ENCODE data around the gene ZFYVE28. TPM values are rescaled to one million over a fixed set of nuclear protein-coding genes. Genes with fewer than 3 reads are reported as not detected.

The ZFYVE28 gene
- total and polyA plus RNA-seq, 8 donors: 4.9 to 88.8 (median 7.3) TPM

- Histone ChIP-seq H3K9me3 (no peaks in the 10 kb centered on the region), H3K4me3 (no peak overlapping the region), H3K27ac (no peak overlapping the region), H3K4me1 (peaks cover 0 to 23% (median 16%) of the 10 kb centered on the region in 4 donors), H3K27me3 (peaks cover 0 to 11% (median 0%) of the 10 kb centered on the region in 3 donors), H3K36me3 (no peaks in the 10 kb centered on the region)
- TF ChIP-seq EP300 (IDR thresholded peaks at IDR 0.05) (no peak), POLR2AphosphoS5 (IDR thresholded peaks at IDR 0.05) (no peak), POLR2A (IDR thresholded peaks at IDR 0.05) (no peak)
- TF ChIP-seq, protein P1, sequence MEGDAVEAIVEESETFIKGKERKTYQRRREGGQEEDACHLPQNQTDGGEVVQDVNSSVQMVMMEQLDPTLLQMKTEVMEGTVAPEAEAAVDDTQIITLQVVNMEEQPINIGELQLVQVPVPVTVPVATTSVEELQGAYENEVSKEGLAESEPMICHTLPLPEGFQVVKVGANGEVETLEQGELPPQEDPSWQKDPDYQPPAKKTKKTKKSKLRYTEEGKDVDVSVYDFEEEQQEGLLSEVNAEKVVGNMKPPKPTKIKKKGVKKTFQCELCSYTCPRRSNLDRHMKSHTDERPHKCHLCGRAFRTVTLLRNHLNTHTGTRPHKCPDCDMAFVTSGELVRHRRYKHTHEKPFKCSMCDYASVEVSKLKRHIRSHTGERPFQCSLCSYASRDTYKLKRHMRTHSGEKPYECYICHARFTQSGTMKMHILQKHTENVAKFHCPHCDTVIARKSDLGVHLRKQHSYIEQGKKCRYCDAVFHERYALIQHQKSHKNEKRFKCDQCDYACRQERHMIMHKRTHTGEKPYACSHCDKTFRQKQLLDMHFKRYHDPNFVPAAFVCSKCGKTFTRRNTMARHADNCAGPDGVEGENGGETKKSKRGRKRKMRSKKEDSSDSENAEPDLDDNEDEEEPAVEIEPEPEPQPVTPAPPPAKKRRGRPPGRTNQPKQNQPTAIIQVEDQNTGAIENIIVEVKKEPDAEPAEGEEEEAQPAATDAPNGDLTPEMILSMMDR (IDR thresholded peaks at IDR 0.05): no peak
- DNase-seq: no peak
- intact Hi-C loops (cut with DNase I; ENCODE audit: low total_unique reads): no loop called here
- 93 to 96% (median 94%) methylated on average over 13 to 17 of the region's 17 CpGs for WGBS, 5 donors
Measured at GRCh38 chr4:2394528-2394927, 23.9 kb downstream of the ZFYVE28 start.

DNA sequence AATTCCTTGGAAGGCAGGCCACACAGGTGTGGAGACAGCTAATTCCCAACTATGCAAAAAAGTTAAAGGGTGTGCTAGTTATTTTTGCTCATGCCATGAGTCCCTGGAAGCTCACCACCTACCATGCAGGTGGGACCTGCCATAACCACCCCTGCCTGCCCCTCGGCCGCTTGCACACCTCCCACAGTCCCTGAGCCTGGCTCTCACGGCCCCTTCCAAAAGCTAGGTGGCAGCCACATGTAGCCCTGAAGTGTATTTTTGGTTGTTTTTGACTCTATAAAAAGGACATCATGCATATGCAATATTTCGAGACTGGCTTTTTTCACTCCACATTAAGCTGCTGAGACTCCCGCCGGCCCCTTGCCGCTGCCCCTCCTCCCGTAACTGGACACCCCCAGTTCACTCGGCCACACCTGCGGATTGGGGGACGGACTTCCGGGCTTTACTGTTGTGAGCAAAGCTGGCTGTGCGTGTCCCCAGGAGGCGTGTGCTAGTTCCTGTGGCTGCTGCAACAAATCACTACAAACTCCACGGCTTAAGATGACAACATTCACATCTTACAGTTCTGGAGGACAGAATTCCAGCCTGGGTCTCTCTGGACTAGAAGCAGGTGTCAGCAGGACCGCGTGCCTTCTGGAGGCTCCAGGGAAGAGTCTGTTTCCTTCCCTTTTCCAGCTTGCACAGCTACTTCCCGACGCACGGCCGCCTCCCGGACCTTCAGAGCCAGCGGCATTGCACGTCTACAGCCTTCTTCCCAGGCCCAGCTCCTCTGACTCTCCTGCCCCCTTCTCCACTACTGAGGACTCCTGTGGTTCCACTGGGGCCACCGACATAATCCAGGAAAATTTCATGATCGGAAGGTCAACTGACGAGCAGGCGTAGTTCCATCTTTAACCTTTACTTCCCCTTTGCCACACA lies 24.8 kb downstream of the ZFYVE28 start:
- intact Hi-C loops (cut with DNase I; ENCODE audit: low total_unique reads): no loop called here
- Histone ChIP-seq H3K27ac (no peak overlapping the region), H3K4me1 (peaks cover 0 to 23% (median 19%) of the 10 kb centered on the region in 4 donors), H3K36me3 (no peaks in the 10 kb centered on the region), H3K27me3 (peaks cover 0 to 17% (median 0%) of the 10 kb centered on the region in 3 donors), H3K4me3 (peak overlapping the region; percentile 11 to 35 (median 19)), H3K9me3 (no peaks in the 10 kb centered on the region)
- 18 to 27% (median 22%) methylated on average over 28 of the region's 28 CpGs for WGBS, 5 donors
- DNase-seq: peak; percentile 49 to 87
- TF ChIP-seq EP300 (IDR thresholded peaks at IDR 0.05): no peak
- TF ChIP-seq POLR2A (IDR thresholded peaks at IDR 0.05): no peak
- no peak for TF ChIP-seq POLR2AphosphoS5 (IDR thresholded peaks at IDR 0.05)
- TF ChIP-seq, protein P1 (IDR thresholded peaks at IDR 0.05): peak in 1 of 7 experiments; percentile 22

- WGBS, 5 donors: 57 to 71% (median 67%) methylated on average over 20 of the region's 20 CpGs
- no peaks in the 10 kb centered on the region for H3K36me3 ChIP-seq
- no peaks in the 10 kb centered on the region for H3K9me3 ChIP-seq
- no peak overlapping the region for H3K27ac ChIP-seq
- peaks cover 0 to 23% (median 19%) of the 10 kb centered on the region in 4 donors for H3K4me1 ChIP-seq
- intact Hi-C loops (cut with DNase I; ENCODE audit: low total_unique reads): no loop called here
- DNase-seq: no peak
- H3K27me3 ChIP-seq: peaks cover 0 to 17% (median 0%) of the 10 kb centered on the region in 3 donors
- TF ChIP-seq EP300 (IDR thresholded peaks at IDR 0.05): no peak
- no peak for TF ChIP-seq POLR2AphosphoS5 (IDR thresholded peaks at IDR 0.05)
- no peak overlapping the region for H3K4me3 ChIP-seq
Measured at GRCh38 chr4:2390784-2391421, 27.5 kb downstream of the ZFYVE28 start.

- no peak for DNase-seq
- TF ChIP-seq POLR2AphosphoS5 (IDR thresholded peaks at IDR 0.05) (no peak), EP300 (IDR thresholded peaks at IDR 0.05) (no peak), POLR2A (IDR thresholded peaks at IDR 0.05) (no peak)
- TF ChIP-seq, protein P1 (IDR thresholded peaks at IDR 0.05): no peak
- peaks cover 0 to 19% (median 14%) of the 10 kb centered on the region in 4 donors for H3K4me1 ChIP-seq
- H3K36me3 ChIP-seq: no peaks in the 10 kb centered on the region
- intact Hi-C loops (cut with DNase I; ENCODE audit: low total_unique reads): no loop called here
- 68 to 76% (median 74%) methylated on average over 9 of the region's 9 CpGs for WGBS, 5 donors
- no peak overlapping the region for H3K4me3 ChIP-seq
- H3K27ac ChIP-seq: no peak overlapping the region
- H3K27me3 ChIP-seq: peaks cover 0 to 17% (median 0%) of the 10 kb centered on the region in 3 donors
- no peaks in the 10 kb centered on the region for H3K9me3 ChIP-seq
Measured at GRCh38 chr4:2390146-2390545, 28.3 kb downstream of the ZFYVE28 start.

Data from stomach (tissue), 9 donors.